GM23338 (cell line): ENCODE results near the gene ATP8A1. TPM values are rescaled to one million over a fixed set of nuclear protein-coding genes. Genes with fewer than 3 reads are reported as not detected.

ENCODE experiments used
- ATAC-seq: fragments of 200-7000 bp; cut with Tn5 transposase; 3 replicates; pipeline ENCODE4 v1.9.1; 2020
- DNase-seq: peaks from one replicate; pipeline ENCODE4 v3.0.0-alpha.2; 2015; ENCODE audit warnings: low spot score
- H2AFZ ChIP-seq: fragments of 200-600 bp; sonication (generic); 2 replicates; pipeline ENCODE4 v1.8.0; 2016; ENCODE audit warnings: antibody characterized with exemption, mild to moderate bottlenecking, moderate library complexity
- H3F3A ChIP-seq: fragments of 200-600 bp; sonication (generic); replicated peaks from 2 replicates; pipeline ENCODE4 v1.8.0; 2017; ENCODE audit warnings: antibody characterized with exemption, mixed run types, low read depth
- H3K27ac ChIP-seq: fragments of 200-600 bp; sonication (generic); 2 replicates; pipeline ENCODE4 v1.6.1; 2016; ENCODE audit warnings: low read depth
- H3K27me3 ChIP-seq: fragments of 200-600 bp; sonication (generic); 2 replicates; pipeline ENCODE4 v1.8.0; 2016; ENCODE audit warnings: mild to moderate bottlenecking, mixed run types, moderate library complexity; ENCODE audit not compliant: insufficient read depth
- H3K36me3 ChIP-seq: fragments of 200-600 bp; sonication (generic); 2 replicates; pipeline ENCODE4 v1.8.0; 2016; ENCODE audit warnings: mild to moderate bottlenecking; ENCODE audit not compliant: insufficient read depth
- H3K4me1 ChIP-seq: fragments of 200-600 bp; sonication (generic); 2 replicates; pipeline ENCODE4 v1.8.0; 2016; ENCODE audit warnings: mild to moderate bottlenecking, moderate library complexity; ENCODE audit not compliant: insufficient read depth
- H3K4me2 ChIP-seq: fragments of 200-600 bp; sonication (generic); 2 replicates; pipeline ENCODE4 v1.7.1; 2017; ENCODE audit warnings: mixed run types
- H3K4me3 ChIP-seq: fragments of 200-600 bp; sonication (generic); 2 replicates; pipeline ENCODE4 v1.6.1; 2016; ENCODE audit warnings: mixed run types
- H3K79me2 ChIP-seq: fragments of 200-600 bp; sonication (generic); replicated peaks from 2 replicates; pipeline ENCODE4 v1.8.0; 2017; ENCODE audit warnings: mild to moderate bottlenecking; ENCODE audit not compliant: insufficient read depth
- H3K9me2 ChIP-seq: fragments of 200-600 bp; sonication (generic); 2 replicates; pipeline ENCODE4 v1.8.0; 2017; ENCODE audit not compliant: insufficient read depth
- H4K20me1 ChIP-seq: fragments of 200-600 bp; sonication (generic); replicated peaks from 2 replicates; pipeline ENCODE4 v1.8.0; 2017; ENCODE audit warnings: mild to moderate bottlenecking; ENCODE audit not compliant: insufficient read depth
- H3K27ac Mint-ChIP-seq: 2 replicates; pipeline ENCODE4 v1.8.0; 2020; ENCODE audit warnings: inconsistent platforms, mild to moderate bottlenecking, moderate library complexity, mixed read lengths
- H3K27me3 Mint-ChIP-seq: 3 replicates; pipeline ENCODE4 v1.8.0; 2022; ENCODE audit warnings: low read depth, mild to moderate bottlenecking, moderate library complexity, mixed read lengths, inconsistent platforms; ENCODE audit not compliant: insufficient read depth, poor library complexity
- H3K36me3 Mint-ChIP-seq: 3 replicates; pipeline ENCODE4 v1.8.0; 2021; ENCODE audit warnings: low read depth, mild to moderate bottlenecking, inconsistent platforms, moderate library complexity, mixed read lengths
- H3K4me1 Mint-ChIP-seq: 3 replicates; pipeline ENCODE4 v1.8.0; 2020; ENCODE audit warnings: mild to moderate bottlenecking, inconsistent platforms, mixed read lengths
- H3K4me3 Mint-ChIP-seq: 3 replicates; pipeline ENCODE4 v1.8.0; 2021; ENCODE audit warnings: moderate library complexity, mild to moderate bottlenecking, inconsistent platforms, mixed read lengths
- H3K9me3 Mint-ChIP-seq: 3 replicates; pipeline ENCODE4 v1.8.0; 2020; ENCODE audit warnings: moderate library complexity, mild to moderate bottlenecking, inconsistent platforms, mixed read lengths
- CREB1 ChIP-seq: fragments of 250-450 bp; sonication (Bioruptor Pico); IDR thresholded peaks from 2 replicates; pipeline ENCODE4 v1.5.0; 2020; ENCODE audit warnings: low read depth, mild to moderate bottlenecking, moderate library complexity
- EZH2 ChIP-seq: fragments of 200-600 bp; sonication (generic); IDR thresholded peaks from one replicate; pipeline ENCODE4 v1.8.0; 2017; ENCODE audit warnings: antibody characterized with exemption, mild to moderate bottlenecking, low read depth; ENCODE audit not compliant: unreplicated experiment
- NANOG ChIP-seq: IDR thresholded peaks from 2 replicates; pipeline ENCODE4 v1.6.1; 2016; ENCODE audit warnings: antibody characterized with exemption, borderline replicate concordance
- polyA plus RNA-seq: library from polyadenylated mRNA; unstranded; fragments of >200 nt; fragmentation: Nextera tagmentation; extraction: Ambion mirVana; gene quantifications from 2 replicates; pipeline ENCODE4 v1.2.1, GENCODE V29; 2016
- total RNA-seq: library from RNA; depleted of rRNA; stranded (reverse); fragments of >200 nt; shearing (Covaris generic); gene quantifications from 2 replicates; pipeline ENCODE4 v1.2.3, GENCODE V29; 2014
- TF ChIP-seq, protein P1 (sequence below): IDR thresholded peaks from one replicate; pipeline ENCODE4 v1.6.1; 2018; ENCODE audit warnings: antibody characterized with exemption; ENCODE audit not compliant: unreplicated experiment
- TF ChIP-seq, protein P2 (sequence below): IDR thresholded peaks from 2 replicates; pipeline ENCODE4 v1.6.1; 2016; ENCODE audit warnings: antibody characterized with exemption
- TF ChIP-seq, protein P3 (sequence below), 2 experiments: fragments of 200-600 bp in 1 of 2; sonication (generic) in 1 of 2; conservative IDR thresholded peaks; 2 replicates each; pipeline versions ENCODE4 v1.5.1 to v1.6.1; 2016 to 2017; ENCODE audit warnings: antibody characterized with exemption in 2 of 2, low read depth in 2 of 2, mild to moderate bottlenecking in 2 of 2, moderate library complexity in 1 of 2

Gene ATP8A1
- total and polyA plus RNA-seq, 2 experiments from 2014 or later, result 6.8 to 66.3 TPM

DNA sequence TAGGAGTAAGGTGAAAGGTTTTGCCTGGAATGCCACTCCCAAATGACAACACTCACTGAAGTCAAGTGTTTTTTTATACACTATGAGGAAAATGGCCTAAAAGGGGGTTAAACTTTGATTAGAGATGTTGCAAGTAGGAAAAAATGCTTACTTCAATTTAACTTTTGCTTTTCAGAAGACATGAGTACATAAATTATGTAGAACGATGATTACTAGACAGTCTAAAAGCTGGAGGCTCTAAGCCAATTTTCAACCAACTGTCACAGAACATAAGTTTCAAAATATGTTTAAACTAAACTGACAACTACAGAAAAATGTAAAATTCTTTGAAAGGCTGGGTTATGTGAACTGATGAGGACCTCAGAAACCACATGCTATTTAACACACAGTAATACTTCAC lies 176.2 kb downstream of the ATP8A1 start (continued):
- TF ChIP-seq, protein P1, sequence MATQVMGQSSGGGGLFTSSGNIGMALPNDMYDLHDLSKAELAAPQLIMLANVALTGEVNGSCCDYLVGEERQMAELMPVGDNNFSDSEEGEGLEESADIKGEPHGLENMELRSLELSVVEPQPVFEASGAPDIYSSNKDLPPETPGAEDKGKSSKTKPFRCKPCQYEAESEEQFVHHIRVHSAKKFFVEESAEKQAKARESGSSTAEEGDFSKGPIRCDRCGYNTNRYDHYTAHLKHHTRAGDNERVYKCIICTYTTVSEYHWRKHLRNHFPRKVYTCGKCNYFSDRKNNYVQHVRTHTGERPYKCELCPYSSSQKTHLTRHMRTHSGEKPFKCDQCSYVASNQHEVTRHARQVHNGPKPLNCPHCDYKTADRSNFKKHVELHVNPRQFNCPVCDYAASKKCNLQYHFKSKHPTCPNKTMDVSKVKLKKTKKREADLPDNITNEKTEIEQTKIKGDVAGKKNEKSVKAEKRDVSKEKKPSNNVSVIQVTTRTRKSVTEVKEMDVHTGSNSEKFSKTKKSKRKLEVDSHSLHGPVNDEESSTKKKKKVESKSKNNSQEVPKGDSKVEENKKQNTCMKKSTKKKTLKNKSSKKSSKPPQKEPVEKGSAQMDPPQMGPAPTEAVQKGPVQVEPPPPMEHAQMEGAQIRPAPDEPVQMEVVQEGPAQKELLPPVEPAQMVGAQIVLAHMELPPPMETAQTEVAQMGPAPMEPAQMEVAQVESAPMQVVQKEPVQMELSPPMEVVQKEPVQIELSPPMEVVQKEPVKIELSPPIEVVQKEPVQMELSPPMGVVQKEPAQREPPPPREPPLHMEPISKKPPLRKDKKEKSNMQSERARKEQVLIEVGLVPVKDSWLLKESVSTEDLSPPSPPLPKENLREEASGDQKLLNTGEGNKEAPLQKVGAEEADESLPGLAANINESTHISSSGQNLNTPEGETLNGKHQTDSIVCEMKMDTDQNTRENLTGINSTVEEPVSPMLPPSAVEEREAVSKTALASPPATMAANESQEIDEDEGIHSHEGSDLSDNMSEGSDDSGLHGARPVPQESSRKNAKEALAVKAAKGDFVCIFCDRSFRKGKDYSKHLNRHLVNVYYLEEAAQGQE, result no peak
- no peak for TF ChIP-seq NANOG
- no peak for TF ChIP-seq EZH2

DNA sequence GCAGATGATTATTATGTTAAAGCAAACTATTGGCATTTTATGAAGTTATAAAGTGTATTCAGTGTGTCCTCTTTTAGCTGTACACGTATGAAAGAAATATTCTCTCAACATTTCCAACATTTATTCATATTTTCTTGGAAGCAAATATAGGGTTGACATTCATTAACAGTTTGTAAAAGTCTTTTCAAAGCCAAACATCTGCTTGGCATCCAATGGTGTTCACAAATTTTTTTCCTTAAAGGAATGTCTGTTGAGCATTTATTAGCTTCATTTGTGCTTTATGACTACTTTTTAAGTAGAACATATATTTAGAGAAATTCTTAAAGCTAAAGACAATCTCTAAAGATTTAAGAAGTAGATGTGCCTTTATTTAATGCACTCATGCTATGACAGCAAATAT lies 176.6 kb downstream of the ATP8A1 start:
- no peak for TF ChIP-seq EZH2
- DNase-seq, result no peak

DNA sequence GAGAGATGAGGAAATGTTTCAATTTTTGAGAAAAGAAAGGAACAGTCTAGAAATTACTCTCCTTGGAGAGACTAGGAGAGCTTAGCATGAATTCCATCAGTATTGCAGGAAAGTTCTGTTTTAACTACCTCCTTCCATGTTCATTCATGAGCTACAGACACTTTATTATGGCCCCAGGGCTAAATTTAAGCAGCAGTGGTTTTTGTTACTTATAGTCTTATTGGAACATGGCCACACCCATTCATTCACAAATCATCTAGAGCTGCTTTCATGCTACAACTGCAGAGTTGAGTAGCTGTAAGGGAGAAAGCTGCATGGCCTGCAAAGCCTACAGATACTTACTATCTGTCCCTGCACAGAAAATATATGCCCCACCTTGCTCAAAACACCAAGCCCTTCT lies 178.0 kb downstream of the ATP8A1 start:
- H3K4me1 Mint-ChIP-seq, result peaks cover 37% of the 10 kb centered on the region
- Histone ChIP-seq H3F3A (no peaks in the 10 kb centered on the region), H3K4me3 (no peak overlapping the region), H3K79me2 (no peaks in the 10 kb centered on the region), H3K36me3 (no peaks in the 10 kb centered on the region), H3K27me3 (no peaks in the 10 kb centered on the region), H4K20me1 (no peaks in the 10 kb centered on the region), H3K9me2 (no peaks in the 10 kb centered on the region), H3K4me1 (peaks cover 18% of the 10 kb centered on the region), H3K4me2 (no peak overlapping the region), H3K27ac (no peak overlapping the region), H2AFZ (no peak overlapping the region)
- H3K27ac Mint-ChIP-seq, result no peak overlapping the region
- no peak for ATAC-seq
- no peak overlapping the region for H3K4me3 Mint-ChIP-seq
- no peaks in the 10 kb centered on the region for H3K36me3 Mint-ChIP-seq
- H3K27me3 Mint-ChIP-seq, result peaks cover 7% of the 10 kb centered on the region
- TF ChIP-seq, protein P2, sequence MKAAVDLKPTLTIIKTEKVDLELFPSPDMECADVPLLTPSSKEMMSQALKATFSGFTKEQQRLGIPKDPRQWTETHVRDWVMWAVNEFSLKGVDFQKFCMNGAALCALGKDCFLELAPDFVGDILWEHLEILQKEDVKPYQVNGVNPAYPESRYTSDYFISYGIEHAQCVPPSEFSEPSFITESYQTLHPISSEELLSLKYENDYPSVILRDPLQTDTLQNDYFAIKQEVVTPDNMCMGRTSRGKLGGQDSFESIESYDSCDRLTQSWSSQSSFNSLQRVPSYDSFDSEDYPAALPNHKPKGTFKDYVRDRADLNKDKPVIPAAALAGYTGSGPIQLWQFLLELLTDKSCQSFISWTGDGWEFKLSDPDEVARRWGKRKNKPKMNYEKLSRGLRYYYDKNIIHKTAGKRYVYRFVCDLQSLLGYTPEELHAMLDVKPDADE, result no peak
- TF ChIP-seq, protein P3, sequence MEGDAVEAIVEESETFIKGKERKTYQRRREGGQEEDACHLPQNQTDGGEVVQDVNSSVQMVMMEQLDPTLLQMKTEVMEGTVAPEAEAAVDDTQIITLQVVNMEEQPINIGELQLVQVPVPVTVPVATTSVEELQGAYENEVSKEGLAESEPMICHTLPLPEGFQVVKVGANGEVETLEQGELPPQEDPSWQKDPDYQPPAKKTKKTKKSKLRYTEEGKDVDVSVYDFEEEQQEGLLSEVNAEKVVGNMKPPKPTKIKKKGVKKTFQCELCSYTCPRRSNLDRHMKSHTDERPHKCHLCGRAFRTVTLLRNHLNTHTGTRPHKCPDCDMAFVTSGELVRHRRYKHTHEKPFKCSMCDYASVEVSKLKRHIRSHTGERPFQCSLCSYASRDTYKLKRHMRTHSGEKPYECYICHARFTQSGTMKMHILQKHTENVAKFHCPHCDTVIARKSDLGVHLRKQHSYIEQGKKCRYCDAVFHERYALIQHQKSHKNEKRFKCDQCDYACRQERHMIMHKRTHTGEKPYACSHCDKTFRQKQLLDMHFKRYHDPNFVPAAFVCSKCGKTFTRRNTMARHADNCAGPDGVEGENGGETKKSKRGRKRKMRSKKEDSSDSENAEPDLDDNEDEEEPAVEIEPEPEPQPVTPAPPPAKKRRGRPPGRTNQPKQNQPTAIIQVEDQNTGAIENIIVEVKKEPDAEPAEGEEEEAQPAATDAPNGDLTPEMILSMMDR (conservative IDR thresholded peaks at IDR 0.05; ENCODE audit: low read depth in 2 of 2), result no peak
- TF ChIP-seq NANOG (no peak), CREB1 (CRISPR knock-in tag) (no peak)
- no peaks in the 10 kb centered on the region; the same call in 2 of the 3 replicates for H3K9me3 Mint-ChIP-seq
- DNase-seq, result no peak

More for the DNA sequence above, 176.6 kb downstream of the ATP8A1 start:
- H3K27me3 Mint-ChIP-seq, result peaks cover 7% of the 10 kb centered on the region
- Histone ChIP-seq H3K4me3 (no peak overlapping the region), H3K9me2 (no peaks in the 10 kb centered on the region), H3F3A (no peaks in the 10 kb centered on the region), H3K4me2 (no peak overlapping the region), H3K27ac (no peak overlapping the region), H3K4me1 (peaks cover 30% of the 10 kb centered on the region), H2AFZ (no peak overlapping the region), H3K27me3 (no peaks in the 10 kb centered on the region), H3K79me2 (no peaks in the 10 kb centered on the region), H3K36me3 (no peaks in the 10 kb centered on the region), H4K20me1 (no peaks in the 10 kb centered on the region)
- H3K4me3 Mint-ChIP-seq, result no peak overlapping the region
- H3K9me3 Mint-ChIP-seq, result no peaks in the 10 kb centered on the region; the same call in 2 of the 3 replicates
- H3K4me1 Mint-ChIP-seq, result peaks cover 46% of the 10 kb centered on the region
- ATAC-seq, result no peak
- no peak overlapping the region for H3K27ac Mint-ChIP-seq
- no peaks in the 10 kb centered on the region for H3K36me3 Mint-ChIP-seq
